Ovary (tissue), 9 donors: ENCODE measurements around the gene OCA2. TPM values are rescaled to one million over a fixed set of nuclear protein-coding genes. Genes with fewer than 3 reads are reported as not detected.

Experiments
- DNase-seq, 5 donors: peaks; one replicate each; pipeline ENCODE4 v3.0.0-alpha.2; 2019 to 2020
- H3K27ac ChIP-seq, 2 donors: fragments of 200-600 bp; one replicate each; pipeline versions ENCODE4 v1.5.1 to v1.8.0; 2019 to 2022
- H3K27me3 ChIP-seq: fragments of 200-600 bp; one replicate; pipeline ENCODE4 v1.8.0; 2022
- H3K36me3 ChIP-seq: fragments of 200-600 bp; sonication (generic); one replicate; pipeline ENCODE4 v1.5.1; 2019
- H3K4me1 ChIP-seq: one replicate; pipeline ENCODE4 v1.8.1; 2013; ENCODE audit warnings: mild to moderate bottlenecking, moderate library complexity; ENCODE audit not compliant: insufficient read depth
- H3K4me3 ChIP-seq: fragments of 200-600 bp; sonication (generic); one replicate; pipeline ENCODE4 v1.5.1; 2017
- H3K9me3 ChIP-seq, 2 donors: fragments of 200-600 bp in 1 of 2; sonication (generic) in 1 of 2; one replicate each; pipeline versions ENCODE4 v1.5.1 to v1.8.1; 2013 to 2019; ENCODE audit warnings: mild to moderate bottlenecking in 1 of 2, moderate library complexity in 1 of 2
- CTCF ChIP-seq, 3 donors: fragments of 450-650 bp in 2 of 3; fragments of 200-600 bp in 1 of 3; IDR thresholded peaks; one replicate each; pipeline versions ENCODE4 v1.5.1 to v1.8.0; 2016 to 2022; ENCODE audit warnings: antibody characterized with exemption in 3 of 3, mild to moderate bottlenecking in 1 of 3
- EP300 ChIP-seq: sonication (generic); formaldehyde crosslinking; IDR thresholded peaks from one replicate; pipeline ENCODE4 v1.6.1; 2017; ENCODE audit warnings: antibody characterized with exemption
- POLR2A ChIP-seq: fragments of 450-650 bp; IDR thresholded peaks from one replicate; pipeline ENCODE4 v1.6.1; 2017; ENCODE audit warnings: antibody characterized with exemption, mild to moderate bottlenecking, moderate library complexity
- WGBS, 3 donors: extraction: QIAGEN DNeasy Blood & Tissue Kit in 1 of 3; methylation state at CpG; one replicate each; pipeline versions ENCODE4 v1.1.5 to v1.1.7; 2013 to 2017; 5-methylcytosine and 5-hydroxymethylcytosine counted together
- intact Hi-C, 4 donors: fragments of 100-400 bp; cut with DNase I; formaldehyde crosslinking; loops; one replicate each; pipeline versions ENCODE4 v1.11.0 to v1.15.1; 2022 to 2023
- polyA plus RNA-seq, 2 donors: library from polyadenylated mRNA; stranded (reverse); fragments of 200-250 nt in 1 of 2; fragments of 350-450 nt in 1 of 2; fragmentation: Illumina TruSeq in 1 of 2; extraction: RNeasy Lipid Tissue Mini Kit (QIAGEN cat#74804) in 1 of 2; gene quantifications; one replicate each; pipeline ENCODE4 v1.2.3, GENCODE V29; 2013 to 2014
- total RNA-seq, 7 donors: library from RNA; depleted of rRNA in 2 of 7; stranded (reverse); fragments of >200 nt in 2 of 7; fragmentation: NEBNext Ultra II Directional in 3 of 7; extraction: Animal tissue kit (Norgen Biotek cat#: 25700) in 3 of 7; gene quantifications; one replicate each; pipeline versions ENCODE4 v1.1.0 to v1.2.4, GENCODE V29; 2016 to 2023
- donor health status: DM: no; HTN: no; CAD: no; lungs with moderate emphysema.
- donor health status: DM: no; HTN: no; CAD: no.
- donor health status: Bipolar disorder and iron deficiency.
- donor health status: DM: yes; HTN: yes; CAD: no.
- donor health status: DM: no; HTN: no; CAD: no.
- donor health status: DM: yes; HTN: yes; CAD: no.

The OCA2 gene
- total and polyA plus RNA-seq, 9 donors, result 0.31 to 3.5 (median 0.68) TPM; not detected in 1

GRCh38 chr15:28021281-28022039 is 77.7 kb downstream of the OCA2 start:
- no peak overlapping the region for H3K27ac ChIP-seq
- peak in 4 of 5 donors; percentile 29 to 83 (median 70) for DNase-seq
- intact Hi-C loops, result no loop called here
- peaks cover 8% of the 10 kb centered on the region for H3K4me1 ChIP-seq
- H3K36me3 ChIP-seq, result no peaks in the 10 kb centered on the region
- WGBS, 3 donors, result 7 to 22% (median 15%) methylated on average over 17 of the region's 17 CpGs
- TF ChIP-seq POLR2A (no peak), EP300 (no peak), CTCF (IDR thresholded peaks at IDR 0.05) (no peak)
- H3K4me3 ChIP-seq, result no peak overlapping the region
- no peaks in the 10 kb centered on the region for H3K9me3 ChIP-seq
- no peaks in the 10 kb centered on the region for H3K27me3 ChIP-seq

- Histone ChIP-seq H3K4me3 (no peak overlapping the region), H3K27me3 (no peaks in the 10 kb centered on the region), H3K9me3 (no peaks in the 10 kb centered on the region), H3K36me3 (no peaks in the 10 kb centered on the region), H3K27ac (no peak overlapping the region), H3K4me1 (peaks cover 8% of the 10 kb centered on the region)
- DNase-seq, result no peak
- 57 to 68% (median 66%) methylated on average over 6 of the region's 6 CpGs for WGBS, 3 donors
- TF ChIP-seq EP300 (no peak), POLR2A (no peak), CTCF (IDR thresholded peaks at IDR 0.05) (no peak)
- intact Hi-C loops, result no loop called here
Measured at GRCh38 chr15:28020644-28021043, 78.5 kb downstream of the OCA2 start.

GRCh38 chr15:28019594-28020309 is 79.4 kb downstream of the OCA2 start:
- Histone ChIP-seq H3K27me3 (no peaks in the 10 kb centered on the region), H3K36me3 (no peaks in the 10 kb centered on the region), H3K4me3 (no peak overlapping the region), H3K9me3 (no peaks in the 10 kb centered on the region), H3K27ac (no peak overlapping the region), H3K4me1 (peaks cover 8% of the 10 kb centered on the region)
- 80 to 84% (median 81%) methylated on average over 19 of the region's 19 CpGs for WGBS, 3 donors
- no peak for DNase-seq
- TF ChIP-seq CTCF (IDR thresholded peaks at IDR 0.05), result no peak
- TF ChIP-seq POLR2A, result no peak
- no peak for TF ChIP-seq EP300
- intact Hi-C loops, result no loop called here

- TF ChIP-seq CTCF (IDR thresholded peaks at IDR 0.05) (no peak), POLR2A (no peak), EP300 (no peak)
- H3K27me3 ChIP-seq, result no peaks in the 10 kb centered on the region
- no peaks in the 10 kb centered on the region for H3K36me3 ChIP-seq
- H3K4me3 ChIP-seq, result no peak overlapping the region
- no peak for DNase-seq
- no peak overlapping the region for H3K27ac ChIP-seq
- intact Hi-C loops, result no loop called here
- 93 to 96% (median 93%) methylated on average over 26 of the region's 26 CpGs for WGBS, 3 donors
- H3K4me1 ChIP-seq, result peaks cover 8% of the 10 kb centered on the region
- H3K9me3 ChIP-seq, result no peaks in the 10 kb centered on the region
Measured at GRCh38 chr15:28018291-28019044, 80.6 kb downstream of the OCA2 start.
